ENCODE measurements around the gene ZNF839. TPM values are rescaled to one million over a fixed set of nuclear protein-coding genes. Genes with fewer than 3 reads are reported as not detected.

The ZNF839 gene
- total RNA-seq, 1 experiment from 2014 or later = 14.3 TPM

DNA sequence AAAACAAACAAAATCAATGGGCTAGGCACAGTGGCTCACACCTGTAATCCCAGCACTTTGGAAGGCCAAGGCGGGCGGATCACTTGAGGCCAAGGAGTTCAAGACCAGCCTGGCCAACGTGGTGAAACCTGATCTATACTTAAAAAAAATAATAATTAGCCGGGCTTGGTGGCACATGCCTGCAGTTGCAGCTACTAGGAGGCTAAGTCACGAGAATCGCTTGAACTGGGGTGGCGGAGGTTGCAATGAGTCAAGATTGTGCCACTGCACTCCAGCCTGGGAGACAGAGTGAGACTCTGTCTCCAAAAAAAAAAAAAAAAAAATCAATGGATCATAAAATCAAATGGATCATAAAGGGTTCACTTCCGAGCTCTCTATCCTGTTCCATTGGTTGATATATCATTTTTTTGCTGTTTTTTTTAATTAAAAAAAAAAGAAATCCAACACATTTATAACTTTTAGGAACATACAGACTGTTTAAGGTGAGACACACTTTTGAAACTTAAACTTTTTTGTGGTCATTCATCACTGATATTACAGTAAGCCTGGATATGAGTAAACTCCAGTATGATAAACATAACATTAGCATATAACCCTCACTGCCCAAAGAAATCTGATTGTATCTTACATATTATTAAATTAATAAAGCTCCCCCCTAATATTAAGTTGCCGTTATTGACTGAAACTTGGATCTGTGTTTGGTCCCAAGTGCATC is 36.6 kb upstream of the ZNF839 start:
- Histone ChIP-seq H2AFZ (ENCODE audit: low read length) (no peak overlapping the region), H3K4me2 (ENCODE audit: low read depth, low read length, poor library complexity, severe bottlenecking) (no peak overlapping the region), H4K20me1 (ENCODE audit: insufficient read depth, low read depth, low read length) (no peaks in the 10 kb centered on the region)

GRCh38 chr14:102283631-102284129 is 35.9 kb upstream of the ZNF839 start:
- Histone ChIP-seq H3K27me3 (ENCODE audit: low read length) (no peaks in the 10 kb centered on the region), H3K79me2 (ENCODE audit: low read length) (no peaks in the 10 kb centered on the region), H3K4me3 (ENCODE audit: low read length) (no peak overlapping the region), H3K4me1 (ENCODE audit: low read length) (no peaks in the 10 kb centered on the region), H3K9me2 (replicated peaks; ENCODE audit: insufficient read depth, low read length) (no peaks in the 10 kb centered on the region), H3K9ac (ENCODE audit: low read length) (no peak overlapping the region), H3K36me3 (ENCODE audit: insufficient read depth, low read length) (no peaks in the 10 kb centered on the region), H3K4me2 (ENCODE audit: low read depth, low read length, poor library complexity, severe bottlenecking) (no peak overlapping the region), H2AFZ (ENCODE audit: low read length) (no peak overlapping the region), H3K9me3 (ENCODE audit: low read length) (peaks cover 3% of the 10 kb centered on the region; the same call in 1 of the 2 replicates), H4K20me1 (ENCODE audit: insufficient read depth, low read depth, low read length) (no peaks in the 10 kb centered on the region), H3K27ac (ENCODE audit: low read length) (no peak overlapping the region)
- DNase-seq = no peak

More for the DNA sequence above, 36.6 kb upstream of the ZNF839 start:
- Histone ChIP-seq H3K27me3 (ENCODE audit: low read length) (no peaks in the 10 kb centered on the region), H3K36me3 (ENCODE audit: insufficient read depth, low read length) (no peaks in the 10 kb centered on the region), H3K79me2 (ENCODE audit: low read length) (no peaks in the 10 kb centered on the region), H3K27ac (ENCODE audit: low read length) (no peak overlapping the region), H3K4me1 (ENCODE audit: low read length) (no peaks in the 10 kb centered on the region; the same call in 1 of the 2 replicates), H3K4me3 (ENCODE audit: low read length) (no peak overlapping the region), H3K9me3 (ENCODE audit: low read length) (no peaks in the 10 kb centered on the region), H3K9ac (ENCODE audit: low read length) (no peak overlapping the region), H3K9me2 (replicated peaks; ENCODE audit: insufficient read depth, low read length) (no peaks in the 10 kb centered on the region)
- no peak for DNase-seq

- no peak overlapping the region for H3K4me3 ChIP-seq (ENCODE audit: low read length)
- H4K20me1 ChIP-seq (ENCODE audit: insufficient read depth, low read depth, low read length) = no peaks in the 10 kb centered on the region
- peaks cover 3% of the 10 kb centered on the region; the same call in 1 of the 2 replicates for H3K9me3 ChIP-seq (ENCODE audit: low read length)
- H2AFZ ChIP-seq (ENCODE audit: low read length) = no peak overlapping the region
- no peaks in the 10 kb centered on the region for H3K79me2 ChIP-seq (ENCODE audit: low read length)
- no peak overlapping the region for H3K4me2 ChIP-seq (ENCODE audit: low read depth, low read length, poor library complexity, severe bottlenecking)
- no peaks in the 10 kb centered on the region for H3K4me1 ChIP-seq (ENCODE audit: low read length)
- H3K36me3 ChIP-seq (ENCODE audit: insufficient read depth, low read length) = no peaks in the 10 kb centered on the region
- no peaks in the 10 kb centered on the region for H3K27me3 ChIP-seq (ENCODE audit: low read length)
- H3K27ac ChIP-seq (ENCODE audit: low read length) = no peak overlapping the region
- no peak for DNase-seq
- H3K9me2 ChIP-seq (replicated peaks; ENCODE audit: insufficient read depth, low read length) = no peaks in the 10 kb centered on the region
- H3K9ac ChIP-seq (ENCODE audit: low read length) = no peak overlapping the region
These were observed 34.4 kb upstream of the ZNF839 start for GRCh38 chr14:102285106-102285505.

GRCh38 chr14:102288139-102288538 is 31.4 kb upstream of the ZNF839 start:
- no peaks in the 10 kb centered on the region for H3K27me3 ChIP-seq (ENCODE audit: low read length)
- H2AFZ ChIP-seq (ENCODE audit: low read length) = no peak overlapping the region
- no peaks in the 10 kb centered on the region for H3K36me3 ChIP-seq (ENCODE audit: insufficient read depth, low read length)
- H3K79me2 ChIP-seq (ENCODE audit: low read length) = no peaks in the 10 kb centered on the region
- no peaks in the 10 kb centered on the region for H3K9me2 ChIP-seq (replicated peaks; ENCODE audit: insufficient read depth, low read length)
- H3K4me2 ChIP-seq (ENCODE audit: low read depth, low read length, poor library complexity, severe bottlenecking) = no peak overlapping the region
- H3K9me3 ChIP-seq (ENCODE audit: low read length) = peaks cover 3% of the 10 kb centered on the region; the same call in 1 of the 2 replicates
- no peak overlapping the region for H3K9ac ChIP-seq (ENCODE audit: low read length)
- no peaks in the 10 kb centered on the region for H4K20me1 ChIP-seq (ENCODE audit: insufficient read depth, low read depth, low read length)
- no peaks in the 10 kb centered on the region for H3K4me1 ChIP-seq (ENCODE audit: low read length)
- no peak for DNase-seq
- no peak overlapping the region for H3K27ac ChIP-seq (ENCODE audit: low read length)
- no peak overlapping the region for H3K4me3 ChIP-seq (ENCODE audit: low read length)

DNA sequence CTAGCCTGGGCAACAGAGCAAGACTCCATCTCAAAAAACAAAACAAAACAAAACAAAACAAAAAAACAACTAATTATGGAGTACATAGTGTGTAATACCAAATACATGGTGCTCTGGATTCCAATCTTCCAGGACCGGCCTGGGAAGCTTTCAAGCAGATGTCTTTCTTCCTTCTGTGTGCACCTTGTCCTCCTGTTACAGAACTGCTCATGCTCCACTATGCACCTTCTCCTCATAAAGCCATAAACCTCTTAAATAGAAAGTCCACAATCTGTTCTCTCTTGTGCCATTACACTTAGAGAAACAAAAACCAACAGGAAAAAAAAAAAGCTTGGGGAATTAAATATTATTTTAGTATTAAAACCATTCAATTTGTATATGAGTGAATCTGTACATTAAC is 27.1 kb upstream of the ZNF839 start:
- no peak for DNase-seq
- no peak overlapping the region for H3K4me3 ChIP-seq (ENCODE audit: low read length)
- H3K27ac ChIP-seq (ENCODE audit: low read length) = no peak overlapping the region

DNA sequence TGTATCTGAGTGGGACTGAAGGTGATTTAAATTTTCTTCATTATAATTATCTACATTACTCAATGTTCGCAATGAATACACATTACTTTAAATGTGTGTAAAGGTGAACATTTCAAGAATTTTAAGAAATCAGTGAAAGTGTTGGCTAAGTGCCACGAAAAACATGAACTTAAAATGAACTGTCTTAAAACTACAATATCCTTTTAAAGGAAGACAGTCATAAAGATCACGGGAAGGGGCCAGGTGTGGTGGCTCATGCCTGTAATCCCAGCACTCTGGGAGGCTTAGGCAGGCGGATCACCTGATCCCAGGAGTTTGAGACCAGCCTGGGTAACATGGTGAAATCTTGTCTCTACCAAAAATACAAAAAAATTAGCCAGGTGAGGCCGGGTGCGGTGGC is 25.8 kb upstream of the ZNF839 start:
- no peaks in the 10 kb centered on the region for H3K9me2 ChIP-seq (replicated peaks; ENCODE audit: insufficient read depth, low read length)
- no peak overlapping the region for H3K9ac ChIP-seq (ENCODE audit: low read length)
- no peak overlapping the region for H2AFZ ChIP-seq (ENCODE audit: low read length)
- no peak overlapping the region for H3K4me2 ChIP-seq (ENCODE audit: low read depth, low read length, poor library complexity, severe bottlenecking)
- no peaks in the 10 kb centered on the region for H3K36me3 ChIP-seq (ENCODE audit: insufficient read depth, low read length)
- H3K27me3 ChIP-seq (ENCODE audit: low read length) = no peaks in the 10 kb centered on the region
- no peak overlapping the region for H3K27ac ChIP-seq (ENCODE audit: low read length)
- H4K20me1 ChIP-seq (ENCODE audit: insufficient read depth, low read depth, low read length) = no peaks in the 10 kb centered on the region
- no peaks in the 10 kb centered on the region; the same call in 1 of the 2 replicates for H3K9me3 ChIP-seq (ENCODE audit: low read length)
- no peak for DNase-seq
- no peak overlapping the region for H3K4me3 ChIP-seq (ENCODE audit: low read length)
- no peaks in the 10 kb centered on the region for H3K79me2 ChIP-seq (ENCODE audit: low read length)
- H3K4me1 ChIP-seq (ENCODE audit: low read length) = no peaks in the 10 kb centered on the region

More for the DNA sequence above, 27.1 kb upstream of the ZNF839 start:
- Histone ChIP-seq H3K27me3 (ENCODE audit: low read length) (no peaks in the 10 kb centered on the region), H4K20me1 (ENCODE audit: insufficient read depth, low read depth, low read length) (no peaks in the 10 kb centered on the region), H3K79me2 (ENCODE audit: low read length) (no peaks in the 10 kb centered on the region), H3K4me2 (ENCODE audit: low read depth, low read length, poor library complexity, severe bottlenecking) (no peak overlapping the region), H3K9me2 (replicated peaks; ENCODE audit: insufficient read depth, low read length) (no peaks in the 10 kb centered on the region), H2AFZ (ENCODE audit: low read length) (no peak overlapping the region), H3K36me3 (ENCODE audit: insufficient read depth, low read length) (no peaks in the 10 kb centered on the region), H3K9ac (ENCODE audit: low read length) (no peak overlapping the region), H3K4me1 (ENCODE audit: low read length) (no peaks in the 10 kb centered on the region), H3K9me3 (ENCODE audit: low read length) (peaks cover 3% of the 10 kb centered on the region)

DNA sequence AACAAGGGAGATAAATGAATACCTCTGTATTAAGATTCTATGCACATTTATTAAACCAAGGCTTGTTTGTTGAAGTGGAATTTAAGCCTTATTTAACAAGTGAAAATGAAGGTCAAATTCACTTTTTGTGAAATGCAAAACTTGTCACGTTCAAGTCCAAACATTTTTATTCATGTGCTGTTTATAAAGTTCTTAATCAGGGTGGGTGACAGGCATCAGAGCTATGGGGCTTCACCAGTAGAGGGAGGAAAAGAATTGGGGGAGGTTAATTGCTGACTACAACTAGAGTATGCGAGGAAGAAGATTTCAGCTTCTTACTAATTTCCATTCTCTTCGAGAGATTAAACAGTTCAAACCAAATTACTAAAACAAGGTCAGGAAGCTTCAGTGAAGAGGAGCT is 24.3 kb upstream of the ZNF839 start:
- no peak overlapping the region for H2AFZ ChIP-seq (ENCODE audit: low read length)

GRCh38 chr14:102297436-102298170 is 21.9 kb upstream of the ZNF839 start:
- Histone ChIP-seq H4K20me1 (ENCODE audit: insufficient read depth, low read depth, low read length) (no peaks in the 10 kb centered on the region), H3K27ac (ENCODE audit: low read length) (no peak overlapping the region), H3K9me3 (ENCODE audit: low read length) (no peaks in the 10 kb centered on the region; the same call in 1 of the 2 replicates), H3K27me3 (ENCODE audit: low read length) (no peaks in the 10 kb centered on the region), H3K9me2 (replicated peaks; ENCODE audit: insufficient read depth, low read length) (no peaks in the 10 kb centered on the region), H3K4me1 (ENCODE audit: low read length) (no peaks in the 10 kb centered on the region), H3K36me3 (ENCODE audit: insufficient read depth, low read length) (no peaks in the 10 kb centered on the region), H3K9ac (ENCODE audit: low read length) (no peak overlapping the region), H3K79me2 (ENCODE audit: low read length) (no peaks in the 10 kb centered on the region), H2AFZ (ENCODE audit: low read length) (no peak overlapping the region), H3K4me3 (ENCODE audit: low read length) (no peak overlapping the region), H3K4me2 (ENCODE audit: low read depth, low read length, poor library complexity, severe bottlenecking) (no peak overlapping the region)
- DNase-seq = no peak

More for the DNA sequence above, 24.3 kb upstream of the ZNF839 start:
- Histone ChIP-seq H3K9me3 (ENCODE audit: low read length) (no peaks in the 10 kb centered on the region; the same call in 1 of the 2 replicates), H3K79me2 (ENCODE audit: low read length) (no peaks in the 10 kb centered on the region), H3K4me2 (ENCODE audit: low read depth, low read length, poor library complexity, severe bottlenecking) (no peak overlapping the region), H3K4me1 (ENCODE audit: low read length) (no peaks in the 10 kb centered on the region), H3K27me3 (ENCODE audit: low read length) (no peaks in the 10 kb centered on the region), H3K9ac (ENCODE audit: low read length) (no peak overlapping the region), H4K20me1 (ENCODE audit: insufficient read depth, low read depth, low read length) (no peaks in the 10 kb centered on the region), H3K36me3 (ENCODE audit: insufficient read depth, low read length) (no peaks in the 10 kb centered on the region), H3K27ac (ENCODE audit: low read length) (no peak overlapping the region), H3K9me2 (replicated peaks; ENCODE audit: insufficient read depth, low read length) (no peaks in the 10 kb centered on the region), H3K4me3 (ENCODE audit: low read length) (no peak overlapping the region)
- DNase-seq = peak; percentile 59

All from Karpas-422 (cell line).